HL-60 (cell line): ENCODE data around the gene DYRK3.

Source experiments
- CTCF ChIP-seq: IDR thresholded peaks from one replicate; pipeline ENCODE4 v1.5.1; 2011; ENCODE audit warnings: low read length, control low read depth, inconsistent platforms; ENCODE audit not compliant: insufficient read depth
- GABPA ChIP-seq: IDR thresholded peaks from 2 replicates; pipeline ENCODE4 v1.6.1; 2012; ENCODE audit warnings: low read depth
- POLR2AphosphoS5 ChIP-seq: IDR thresholded peaks from 2 replicates; pipeline ENCODE4 v1.6.1; 2012; ENCODE audit warnings: low read depth
- REST ChIP-seq: IDR thresholded peaks from 2 replicates; pipeline ENCODE4 v1.6.1; 2012; ENCODE audit warnings: low read depth; ENCODE audit not compliant: insufficient replicate concordance
- SPI1 ChIP-seq: IDR thresholded peaks from 2 replicates; pipeline ENCODE4 v1.6.1; 2012; ENCODE audit warnings: low read depth, mild to moderate bottlenecking, borderline replicate concordance

- no peak for TF ChIP-seq CTCF
- no peak for TF ChIP-seq POLR2AphosphoS5
- TF ChIP-seq REST = no peak
- no peak for TF ChIP-seq GABPA
- TF ChIP-seq SPI1 = no peak
Observed at GRCh38 chr1:206604861-206605260, 30.5 kb upstream of the DYRK3 start.
